ENCODE results near the gene TMEFF2.

Gene TMEFF2

GRCh38 chr2:192010073-192010472 is 184.7 kb downstream of the TMEFF2 start:
- no peak for TF ChIP-seq CTCF (IDR thresholded peaks at IDR 0.05; ENCODE audit: poor library complexity, severe bottlenecking)
- no peaks in the 10 kb centered on the region for H3K27me3 ChIP-seq (ENCODE audit: insufficient read depth, poor library complexity, severe bottlenecking)
- no peaks in the 10 kb centered on the region for H3K4me1 ChIP-seq (ENCODE audit: insufficient read depth, poor library complexity, severe bottlenecking)
- no peaks in the 10 kb centered on the region for H3K9me3 ChIP-seq (ENCODE audit: severe bottlenecking)
- DNase-seq (ENCODE audit: low spot score) (no peak), ATAC-seq (ENCODE audit: low read depth) (no peak)
- no peaks in the 10 kb centered on the region for H3K36me3 ChIP-seq (ENCODE audit: low read depth)
- no peak overlapping the region for H3K27ac ChIP-seq (ENCODE audit: poor library complexity, severe bottlenecking)
- H3K4me3 ChIP-seq (ENCODE audit: severe bottlenecking): no peak overlapping the region

GRCh38 chr2:192007581-192008228 is 187.0 kb downstream of the TMEFF2 start:
- H3K4me1 ChIP-seq (ENCODE audit: insufficient read depth, poor library complexity, severe bottlenecking): no peaks in the 10 kb centered on the region
- no peaks in the 10 kb centered on the region for H3K27me3 ChIP-seq (ENCODE audit: insufficient read depth, poor library complexity, severe bottlenecking)
- no peak for ATAC-seq (ENCODE audit: low read depth)
- H3K4me3 ChIP-seq (ENCODE audit: severe bottlenecking): no peak overlapping the region
- H3K27ac ChIP-seq (ENCODE audit: poor library complexity, severe bottlenecking): no peak overlapping the region
- no peaks in the 10 kb centered on the region for H3K36me3 ChIP-seq (ENCODE audit: low read depth)
- no peak for TF ChIP-seq CTCF (IDR thresholded peaks at IDR 0.05; ENCODE audit: poor library complexity, severe bottlenecking)
- no peaks in the 10 kb centered on the region for H3K9me3 ChIP-seq (ENCODE audit: severe bottlenecking)
- DNase-seq (ENCODE audit: low spot score): no peak

GRCh38 chr2:192005211-192005610 is 189.5 kb downstream of the TMEFF2 start:
- TF ChIP-seq CTCF (IDR thresholded peaks at IDR 0.05; ENCODE audit: poor library complexity, severe bottlenecking): no peak
- Histone ChIP-seq H3K27ac (ENCODE audit: poor library complexity, severe bottlenecking) (no peak overlapping the region), H3K9me3 (ENCODE audit: severe bottlenecking) (no peaks in the 10 kb centered on the region), H3K27me3 (ENCODE audit: insufficient read depth, poor library complexity, severe bottlenecking) (no peaks in the 10 kb centered on the region), H3K4me3 (ENCODE audit: severe bottlenecking) (no peak overlapping the region), H3K4me1 (ENCODE audit: insufficient read depth, poor library complexity, severe bottlenecking) (no peaks in the 10 kb centered on the region), H3K36me3 (ENCODE audit: low read depth) (no peaks in the 10 kb centered on the region)
- DNase-seq (ENCODE audit: low spot score) (no peak), ATAC-seq (ENCODE audit: low read depth) (no peak)

- no peak for DNase-seq (ENCODE audit: low spot score)
- no peak for ATAC-seq (ENCODE audit: low read depth)
- H3K27ac ChIP-seq (ENCODE audit: poor library complexity, severe bottlenecking): no peak overlapping the region
- H3K9me3 ChIP-seq (ENCODE audit: severe bottlenecking): no peaks in the 10 kb centered on the region
- no peaks in the 10 kb centered on the region for H3K27me3 ChIP-seq (ENCODE audit: insufficient read depth, poor library complexity, severe bottlenecking)
- no peaks in the 10 kb centered on the region for H3K4me1 ChIP-seq (ENCODE audit: insufficient read depth, poor library complexity, severe bottlenecking)
- H3K4me3 ChIP-seq (ENCODE audit: severe bottlenecking): no peak overlapping the region
- TF ChIP-seq CTCF (IDR thresholded peaks at IDR 0.05; ENCODE audit: poor library complexity, severe bottlenecking): no peak
- no peaks in the 10 kb centered on the region for H3K36me3 ChIP-seq (ENCODE audit: low read depth)
Observed at GRCh38 chr2:192004188-192004963, 190.4 kb downstream of the TMEFF2 start.

- DNase-seq (ENCODE audit: low spot score): no peak
- TF ChIP-seq CTCF (IDR thresholded peaks at IDR 0.05; ENCODE audit: poor library complexity, severe bottlenecking): no peak
- ATAC-seq (ENCODE audit: low read depth): no peak
Observed at GRCh38 chr2:192002418-192002817, 192.3 kb downstream of the TMEFF2 start.

More at GRCh38 chr2:192002418-192002817, 192.3 kb downstream of the TMEFF2 start:
- peaks cover 3% of the 10 kb centered on the region for H3K4me1 ChIP-seq (ENCODE audit: insufficient read depth, poor library complexity, severe bottlenecking)
- H3K9me3 ChIP-seq (ENCODE audit: severe bottlenecking): peaks cover 3% of the 10 kb centered on the region
- H3K27me3 ChIP-seq (ENCODE audit: insufficient read depth, poor library complexity, severe bottlenecking): no peaks in the 10 kb centered on the region
- no peak overlapping the region for H3K4me3 ChIP-seq (ENCODE audit: severe bottlenecking)
- no peak overlapping the region for H3K27ac ChIP-seq (ENCODE audit: poor library complexity, severe bottlenecking)
- no peaks in the 10 kb centered on the region for H3K36me3 ChIP-seq (ENCODE audit: low read depth)
